Measurements from ENCODE around the gene ZNF555.

Gene ZNF555

DNA sequence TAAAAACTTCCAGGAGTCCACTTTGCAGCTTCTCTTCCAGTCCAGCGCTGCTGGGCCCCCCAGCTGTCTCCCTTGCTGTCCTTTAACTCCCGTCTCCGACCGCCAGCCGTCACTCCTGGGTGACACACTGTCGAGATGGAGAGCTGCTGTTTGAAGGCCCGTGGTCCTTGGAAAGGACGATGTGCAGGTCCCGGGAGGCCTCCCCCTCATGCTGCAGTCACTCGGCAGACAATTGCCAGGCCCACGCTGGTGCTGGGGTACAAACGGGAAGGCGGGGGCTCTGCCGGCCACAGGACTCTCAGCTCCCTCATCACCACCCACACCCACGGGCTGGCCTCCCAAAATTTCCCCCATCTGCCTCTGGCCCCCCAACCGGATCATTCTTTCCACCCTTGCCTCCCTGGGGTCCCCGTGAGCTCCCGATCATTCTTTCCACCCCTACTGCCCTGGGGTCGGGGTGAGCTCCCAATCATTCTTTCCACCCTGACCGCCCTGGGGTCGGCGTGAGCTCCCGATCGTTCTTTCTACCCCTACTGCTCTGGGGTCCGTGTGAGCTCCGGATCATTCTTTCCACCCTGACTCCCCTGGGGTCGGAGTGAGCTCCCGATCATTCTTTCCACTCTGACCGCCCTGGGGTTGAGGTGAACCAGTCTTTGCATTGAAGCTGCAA, 37.7 kb upstream of the ZNF555 start:
- no peak overlapping the region for H3K9ac ChIP-seq (ENCODE audit: low read depth, low read length)
- no peaks in the 10 kb centered on the region for H3K9me3 ChIP-seq (ENCODE audit: control insufficient read depth, insufficient read depth, low read length)
- peaks cover 3% of the 10 kb centered on the region for H3K36me3 ChIP-seq (ENCODE audit: insufficient read depth, low read length)

DNA sequence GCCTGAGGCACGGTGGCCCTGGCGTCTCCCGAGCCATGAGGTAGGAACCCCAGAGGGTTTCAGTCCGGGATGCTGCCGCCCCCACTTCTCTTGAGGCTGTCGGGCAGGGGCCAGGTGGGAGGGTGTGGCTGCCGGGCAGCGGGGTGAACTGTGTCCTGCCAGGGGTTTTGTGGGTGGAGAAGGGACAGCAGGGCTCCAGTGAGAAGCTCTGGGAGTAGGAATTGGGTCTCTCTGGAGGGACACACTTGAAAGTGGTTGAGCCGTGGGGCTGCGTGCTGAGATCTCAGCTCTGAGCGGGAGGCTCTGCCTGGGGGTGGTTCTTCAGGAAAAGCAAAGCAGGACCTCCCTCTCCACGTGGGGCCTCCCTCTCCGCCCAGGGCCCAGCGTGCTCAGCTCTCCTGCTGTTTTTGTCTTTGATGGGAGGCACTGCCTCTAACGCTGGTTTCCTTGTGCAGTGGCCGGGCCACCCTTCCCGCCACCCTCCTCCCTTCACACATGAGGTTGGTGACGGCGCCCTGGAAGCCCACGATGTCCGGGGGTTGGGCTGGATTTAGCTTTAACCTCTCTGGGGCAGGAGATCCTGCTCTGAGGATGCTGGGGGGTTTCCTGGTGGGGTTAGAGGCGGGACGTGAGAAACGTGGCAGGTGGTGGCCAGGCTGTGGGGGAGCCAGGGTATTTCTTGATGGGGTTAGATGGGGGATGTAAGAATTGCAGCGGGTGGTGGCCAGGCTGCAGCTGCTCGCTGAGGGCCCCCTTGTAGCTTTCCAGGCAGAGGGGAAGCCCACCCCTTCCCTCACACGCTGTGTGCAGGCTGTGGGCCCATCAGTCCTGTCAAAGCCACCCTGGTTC, 36.9 kb upstream of the ZNF555 start:
- Histone ChIP-seq H3K36me3 (ENCODE audit: insufficient read depth, low read length) (peaks cover 6% of the 10 kb centered on the region), H3K9ac (ENCODE audit: low read depth, low read length) (no peak overlapping the region), H3K9me3 (ENCODE audit: control insufficient read depth, insufficient read depth, low read length) (no peaks in the 10 kb centered on the region), H3K4me1 (ENCODE audit: insufficient read depth, low read length) (no peaks in the 10 kb centered on the region)

More for the DNA sequence above, 37.7 kb upstream of the ZNF555 start:
- no peaks in the 10 kb centered on the region for H3K4me1 ChIP-seq (ENCODE audit: insufficient read depth, low read length)

DNA sequence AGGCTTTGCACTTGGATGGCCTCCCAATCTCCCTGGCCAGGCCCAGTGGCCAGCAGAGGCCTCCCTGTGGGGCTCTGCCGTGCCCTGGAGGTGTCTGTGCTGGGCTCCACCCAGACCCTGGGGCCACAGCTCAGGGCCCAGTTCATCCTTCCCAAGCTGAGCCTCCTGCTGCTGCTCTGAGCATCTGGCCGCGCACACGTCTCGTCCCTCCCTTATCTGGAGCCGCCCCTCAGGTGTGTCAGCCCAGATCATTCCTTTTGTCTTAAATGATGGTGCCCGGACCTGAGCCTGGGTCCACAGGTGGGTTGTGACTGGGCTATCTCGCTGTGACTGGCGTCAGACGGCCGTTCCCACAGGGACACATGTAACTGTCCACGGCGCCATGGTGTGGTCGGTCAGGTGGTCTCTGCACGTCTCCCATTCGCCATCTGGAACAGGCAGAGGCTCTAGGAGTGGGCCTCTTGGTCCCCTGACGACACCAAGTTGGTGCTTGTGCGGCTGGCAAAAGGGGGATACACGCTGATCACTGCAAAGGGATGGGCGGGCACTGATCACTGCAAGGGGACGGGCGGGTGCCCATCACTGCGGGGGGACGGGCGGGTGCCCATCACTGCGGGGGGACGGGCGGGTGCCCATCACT, 35.9 kb upstream of the ZNF555 start:
- H3K36me3 ChIP-seq (ENCODE audit: insufficient read depth, low read length), result peaks cover 6% of the 10 kb centered on the region
- H3K9ac ChIP-seq (ENCODE audit: low read depth, low read length), result no peak overlapping the region
- H3K9me3 ChIP-seq (ENCODE audit: control insufficient read depth, insufficient read depth, low read length), result no peaks in the 10 kb centered on the region
- no peaks in the 10 kb centered on the region for H3K4me1 ChIP-seq (ENCODE audit: insufficient read depth, low read length)

DNA sequence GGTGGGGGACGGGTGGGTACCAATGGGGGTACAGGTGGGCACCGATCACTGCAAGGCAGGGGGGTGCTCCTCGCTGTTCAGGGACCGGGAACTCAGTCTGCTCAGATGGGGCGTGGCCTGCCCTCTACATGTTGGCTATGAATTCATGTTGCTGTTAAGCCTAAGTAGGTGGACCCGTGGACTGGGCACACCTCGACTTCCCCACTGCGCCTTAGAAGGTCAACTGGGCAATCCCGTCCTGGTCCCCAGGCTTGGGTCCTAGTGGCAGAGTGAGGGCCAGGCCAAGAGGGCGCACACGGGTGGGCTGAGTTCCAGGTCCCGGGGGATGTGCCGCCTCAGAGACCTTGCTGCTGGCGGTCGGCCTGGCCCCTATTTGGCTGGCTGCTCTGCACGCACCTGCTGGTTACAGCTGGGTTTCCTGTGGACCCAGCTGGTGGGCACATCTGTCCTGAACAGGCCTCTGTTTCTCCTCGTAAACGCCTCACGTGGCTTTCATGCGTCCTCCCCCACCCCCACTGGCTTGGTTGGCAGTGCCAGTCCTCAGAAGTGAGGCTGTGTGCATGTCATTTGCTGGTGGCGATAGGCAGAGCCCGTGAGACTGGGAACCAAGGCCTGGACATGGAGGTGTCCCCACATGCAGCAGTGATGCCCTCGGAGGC, 35.2 kb upstream of the ZNF555 start:
- Histone ChIP-seq H3K9me3 (ENCODE audit: control insufficient read depth, insufficient read depth, low read length) (no peaks in the 10 kb centered on the region), H3K36me3 (ENCODE audit: insufficient read depth, low read length) (peaks cover 6% of the 10 kb centered on the region), H3K4me1 (ENCODE audit: insufficient read depth, low read length) (no peaks in the 10 kb centered on the region), H3K9ac (ENCODE audit: low read depth, low read length) (no peak overlapping the region)

DNA sequence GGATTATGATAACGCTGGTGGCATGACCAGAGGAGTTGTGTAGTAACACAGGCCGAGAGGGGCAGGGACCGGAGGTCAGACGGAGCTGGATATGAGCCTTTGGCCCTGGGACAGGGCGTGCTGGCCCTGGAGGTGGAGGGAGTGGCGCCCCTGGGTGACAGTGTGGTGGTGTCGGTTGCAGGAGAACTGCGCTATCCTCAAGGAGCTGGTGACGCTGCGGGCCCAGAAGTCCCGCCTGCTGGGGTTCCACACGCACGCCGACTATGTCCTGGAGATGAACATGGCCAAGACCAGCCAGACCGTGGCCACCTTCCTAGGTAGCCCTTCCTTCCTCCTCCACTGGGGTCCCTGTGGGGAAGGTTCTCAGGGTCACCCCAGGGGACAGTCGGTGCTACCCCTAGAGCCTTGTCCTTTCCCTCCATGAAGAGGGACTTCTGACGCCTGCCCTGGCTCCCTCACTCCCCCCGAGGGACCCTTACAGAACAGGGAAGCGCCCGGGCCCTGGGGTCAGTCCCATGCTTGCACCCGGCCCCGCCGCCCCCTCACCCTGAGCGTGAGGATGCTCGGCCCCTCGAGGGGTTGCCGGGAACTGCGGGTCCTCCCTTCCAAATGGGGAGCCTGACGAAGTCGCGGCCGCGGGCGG, 34.4 kb upstream of the ZNF555 start:
- H3K9me3 ChIP-seq (ENCODE audit: control insufficient read depth, insufficient read depth, low read length), result no peaks in the 10 kb centered on the region

DNA sequence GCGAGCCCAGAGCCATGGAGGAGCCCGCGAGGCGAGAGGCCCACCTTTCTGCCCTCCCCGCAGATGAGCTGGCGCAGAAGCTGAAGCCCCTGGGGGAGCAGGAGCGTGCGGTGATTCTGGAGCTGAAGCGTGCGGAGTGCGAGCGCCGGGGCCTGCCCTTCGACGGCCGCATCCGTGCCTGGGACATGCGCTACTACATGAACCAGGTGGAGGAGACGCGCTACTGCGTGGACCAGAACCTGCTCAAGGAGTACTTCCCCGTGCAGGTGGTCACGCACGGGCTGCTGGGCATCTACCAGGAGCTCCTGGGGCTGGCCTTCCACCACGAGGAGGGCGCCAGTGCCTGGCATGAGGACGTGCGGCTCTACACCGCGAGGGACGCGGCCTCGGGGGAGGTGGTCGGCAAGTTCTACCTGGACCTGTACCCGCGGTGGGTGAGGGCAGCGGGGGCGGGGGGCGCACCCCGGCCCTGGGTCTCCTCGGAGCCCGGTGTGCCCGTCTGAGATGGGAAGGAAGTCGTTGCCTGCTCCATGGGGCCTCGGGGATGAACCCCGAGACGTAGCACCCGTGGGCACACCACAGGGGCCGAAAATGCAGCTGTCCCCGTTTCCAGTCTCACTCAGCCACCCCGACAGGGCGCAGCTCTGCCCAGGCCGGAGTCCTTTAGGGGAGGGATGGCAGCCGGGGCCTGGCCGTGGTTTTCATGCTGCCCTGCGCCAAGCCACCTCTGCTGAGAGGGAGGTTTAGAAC, 33.7 kb upstream of the ZNF555 start:
- Histone ChIP-seq H3K9ac (ENCODE audit: low read depth, low read length) (no peak overlapping the region), H3K9me3 (ENCODE audit: control insufficient read depth, insufficient read depth, low read length) (no peaks in the 10 kb centered on the region), H3K4me1 (ENCODE audit: insufficient read depth, low read length) (no peaks in the 10 kb centered on the region), H3K36me3 (ENCODE audit: insufficient read depth, low read length) (peaks cover 4% of the 10 kb centered on the region)

More for the DNA sequence above, 34.4 kb upstream of the ZNF555 start:
- no peak overlapping the region for H3K9ac ChIP-seq (ENCODE audit: low read depth, low read length)
- no peaks in the 10 kb centered on the region for H3K4me1 ChIP-seq (ENCODE audit: insufficient read depth, low read length)
- H3K36me3 ChIP-seq (ENCODE audit: insufficient read depth, low read length), result peaks cover 4% of the 10 kb centered on the region

DNA sequence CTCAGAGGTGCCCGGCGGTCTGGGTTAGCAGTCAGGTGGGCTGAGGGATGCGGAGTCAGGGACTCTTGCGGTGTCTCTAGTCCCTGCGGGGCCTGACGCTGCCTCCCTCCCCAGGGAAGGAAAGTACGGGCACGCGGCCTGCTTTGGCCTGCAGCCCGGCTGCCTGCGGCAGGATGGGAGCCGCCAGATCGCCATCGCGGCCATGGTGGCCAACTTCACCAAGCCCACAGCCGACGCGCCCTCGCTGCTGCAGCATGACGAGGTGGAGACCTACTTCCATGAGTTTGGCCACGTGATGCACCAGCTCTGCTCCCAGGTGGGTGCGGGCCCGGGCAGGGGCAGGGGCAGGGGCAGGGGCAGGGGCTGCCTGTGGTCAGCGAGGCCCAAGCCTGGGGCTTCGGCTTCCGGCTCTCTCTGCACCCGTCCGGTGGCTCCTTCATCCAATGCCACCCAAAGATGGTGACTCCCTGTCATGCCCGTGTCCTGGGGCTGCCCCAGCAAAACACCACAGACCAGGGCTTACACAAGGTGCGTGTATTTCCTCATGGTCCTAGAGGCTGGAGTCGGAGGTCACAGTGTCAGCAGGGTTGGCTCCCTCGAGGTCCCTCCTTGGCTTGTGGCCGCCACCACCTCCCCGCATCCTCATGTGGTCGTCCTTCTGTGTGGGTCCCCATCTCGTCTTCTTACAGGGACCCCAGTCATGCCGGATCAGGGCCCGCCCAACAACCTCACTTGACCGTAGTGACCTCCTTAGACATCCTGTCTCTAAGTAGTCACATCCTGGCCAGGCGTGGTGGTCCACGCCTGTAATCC, 32.9 kb upstream of the ZNF555 start:
- no peaks in the 10 kb centered on the region for H3K4me1 ChIP-seq (ENCODE audit: insufficient read depth, low read length)
- H3K9ac ChIP-seq (ENCODE audit: low read depth, low read length), result no peak overlapping the region
- H3K9me3 ChIP-seq (ENCODE audit: control insufficient read depth, insufficient read depth, low read length), result no peaks in the 10 kb centered on the region
- peaks cover 4% of the 10 kb centered on the region for H3K36me3 ChIP-seq (ENCODE audit: insufficient read depth, low read length)

DNA sequence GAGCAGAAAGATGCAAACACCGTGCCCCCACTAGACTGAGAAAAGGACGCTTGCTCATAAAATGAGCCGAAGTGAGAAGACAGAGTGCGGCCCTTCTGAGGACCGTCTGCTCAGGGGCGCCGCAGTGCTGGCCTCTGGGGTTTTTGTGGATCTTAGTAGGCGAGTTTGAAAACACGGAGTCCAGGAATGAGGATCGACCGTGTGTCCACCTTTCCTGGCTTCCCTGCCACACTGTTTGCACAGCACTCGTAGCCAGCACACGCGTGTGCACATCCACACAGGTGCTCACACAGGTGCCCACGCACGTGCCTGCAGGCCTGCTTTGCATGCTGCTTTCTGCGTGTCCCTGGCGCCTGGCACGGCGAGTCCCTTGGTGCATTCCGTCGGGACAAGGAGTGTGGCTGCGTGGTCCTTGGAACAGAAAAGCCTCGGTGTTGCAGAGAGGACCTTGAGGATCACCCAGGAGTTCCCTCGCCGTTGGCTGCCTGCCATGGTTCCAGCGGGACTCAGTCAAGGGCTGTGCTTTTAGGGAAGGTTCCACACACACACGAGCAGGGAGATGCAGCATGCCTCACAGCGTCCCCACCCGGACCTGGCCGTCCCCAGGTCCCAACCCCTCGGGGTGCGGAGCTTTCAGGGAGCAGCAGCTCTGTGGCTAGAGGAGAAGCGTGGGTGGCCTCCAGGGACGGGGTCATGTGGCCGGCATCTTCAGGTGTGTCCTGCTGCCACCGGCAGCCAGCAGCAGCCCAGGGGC, 31.7 kb upstream of the ZNF555 start:
- Histone ChIP-seq H3K36me3 (ENCODE audit: insufficient read depth, low read length) (peaks cover 4% of the 10 kb centered on the region), H3K9ac (ENCODE audit: low read depth, low read length) (no peak overlapping the region), H3K4me1 (ENCODE audit: insufficient read depth, low read length) (no peaks in the 10 kb centered on the region), H3K9me3 (ENCODE audit: control insufficient read depth, insufficient read depth, low read length) (no peaks in the 10 kb centered on the region)

DNA sequence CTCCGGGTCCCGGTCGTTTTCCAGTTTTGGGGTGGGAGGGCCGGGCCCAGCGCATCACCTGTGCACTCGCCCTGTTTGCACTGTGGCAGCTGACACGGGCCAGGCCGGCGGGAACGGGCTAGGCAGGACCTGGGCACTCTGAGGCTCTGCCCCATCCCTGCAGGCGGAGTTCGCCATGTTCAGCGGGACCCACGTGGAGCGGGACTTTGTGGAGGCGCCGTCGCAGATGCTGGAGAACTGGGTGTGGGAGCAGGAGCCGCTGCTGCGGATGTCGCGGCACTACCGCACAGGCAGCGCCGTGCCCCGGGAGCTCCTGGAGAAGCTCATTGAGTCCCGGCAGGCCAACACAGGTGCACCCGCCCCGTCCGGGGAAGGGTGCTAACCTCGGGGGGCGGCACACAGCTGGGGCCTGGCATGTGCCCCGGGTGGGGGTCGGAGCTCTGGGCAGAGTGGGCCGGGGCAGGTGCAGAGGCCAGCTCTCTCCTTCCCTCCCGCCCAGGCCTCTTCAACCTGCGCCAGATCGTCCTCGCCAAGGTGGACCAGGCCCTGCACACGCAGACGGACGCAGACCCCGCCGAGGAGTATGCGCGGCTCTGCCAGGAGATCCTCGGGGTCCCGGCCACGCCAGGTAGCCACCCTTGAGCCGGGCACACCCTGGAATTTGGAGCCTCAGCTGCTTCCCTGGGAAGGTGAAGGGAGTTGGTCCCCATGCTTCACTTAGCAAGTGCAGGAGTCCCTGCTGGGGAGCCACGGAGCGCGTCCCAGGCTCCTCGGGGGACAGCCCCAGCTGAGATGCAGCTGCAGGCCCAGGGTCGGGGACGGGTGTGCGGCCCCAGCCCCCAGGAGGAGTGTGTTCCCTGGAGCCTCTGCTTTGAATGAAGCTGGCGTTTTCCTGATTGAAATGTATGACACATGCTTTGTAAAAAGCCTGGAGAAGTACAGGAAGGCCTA, 30.9 kb upstream of the ZNF555 start:
- Histone ChIP-seq H3K36me3 (ENCODE audit: insufficient read depth, low read length) (peaks cover 4% of the 10 kb centered on the region; the same call in 1 of the 2 replicates), H3K9ac (ENCODE audit: low read depth, low read length) (no peak overlapping the region), H3K4me1 (ENCODE audit: insufficient read depth, low read length) (no peaks in the 10 kb centered on the region)

DNA sequence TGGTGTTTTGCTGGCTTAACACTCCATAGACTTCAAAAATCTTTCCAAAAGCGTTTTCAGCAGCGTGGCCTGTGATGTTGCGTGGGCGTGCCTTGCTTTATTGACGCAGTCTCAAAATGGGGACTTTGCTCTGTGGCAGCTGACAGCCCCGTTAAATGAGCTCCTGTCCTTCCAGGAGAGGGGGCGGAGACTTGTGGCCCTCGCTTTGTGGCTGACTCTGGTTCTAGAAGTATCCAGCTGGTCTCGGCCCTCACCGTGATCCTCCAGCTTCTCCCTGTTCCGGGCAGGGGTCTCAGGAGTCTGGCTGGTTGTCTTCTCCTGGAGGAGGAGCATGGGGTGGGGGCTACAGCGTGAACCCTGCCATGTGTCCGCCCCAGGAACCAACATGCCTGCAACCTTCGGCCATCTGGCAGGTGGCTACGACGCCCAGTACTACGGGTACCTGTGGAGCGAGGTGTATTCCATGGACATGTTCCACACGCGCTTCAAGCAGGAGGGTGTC, 30.0 kb upstream of the ZNF555 start:
- peaks cover 4% of the 10 kb centered on the region; the same call in 1 of the 2 replicates for H3K36me3 ChIP-seq (ENCODE audit: insufficient read depth, low read length)

More for the DNA sequence above, 30.9 kb upstream of the ZNF555 start:
- H3K9me3 ChIP-seq (ENCODE audit: control insufficient read depth, insufficient read depth, low read length), result no peaks in the 10 kb centered on the region

DNA sequence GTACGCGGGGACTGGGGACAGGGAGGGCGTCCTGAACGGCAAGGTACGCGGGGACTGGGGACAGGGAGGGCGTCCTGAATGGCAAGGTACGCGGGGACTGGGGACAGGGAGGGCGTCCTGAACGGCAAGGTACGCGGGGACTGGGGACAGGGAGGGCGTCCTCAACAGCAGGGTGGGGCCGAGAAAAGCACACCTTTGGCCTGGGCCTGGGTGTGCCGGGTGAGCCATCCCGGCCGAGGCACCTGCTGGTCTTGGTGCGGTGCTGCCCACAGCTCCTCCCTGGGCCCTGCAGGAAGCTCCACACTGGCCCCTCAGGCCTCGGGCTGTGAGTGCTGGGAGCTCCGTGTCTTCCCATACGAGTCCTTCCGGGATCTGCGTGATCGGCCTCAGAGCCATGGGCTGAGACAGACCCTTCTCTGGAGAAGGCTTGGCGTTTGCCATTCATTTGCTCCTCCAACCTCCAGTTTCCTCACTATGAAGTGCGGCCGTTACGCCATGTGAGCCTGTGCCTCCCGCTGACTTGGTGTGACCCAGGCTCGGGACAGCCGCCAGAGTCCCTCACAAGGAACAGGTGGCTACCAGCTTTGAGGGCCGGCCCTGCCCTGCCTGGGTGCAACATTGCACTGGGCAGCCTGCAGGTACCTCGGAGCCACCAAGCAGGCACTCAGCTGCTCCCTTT, 29.4 kb upstream of the ZNF555 start:
- H3K4me1 ChIP-seq (ENCODE audit: insufficient read depth, low read length), result no peaks in the 10 kb centered on the region
- 0 out of 2 replicates have a peak, but pooled peaks cover 4% of the 10 kb centered on the region for H3K36me3 ChIP-seq (ENCODE audit: insufficient read depth, low read length)
- no peak overlapping the region for H3K9ac ChIP-seq (ENCODE audit: low read depth, low read length)
- H3K9me3 ChIP-seq (ENCODE audit: control insufficient read depth, insufficient read depth, low read length), result no peaks in the 10 kb centered on the region

More for the DNA sequence above, 30.0 kb upstream of the ZNF555 start:
- Histone ChIP-seq H3K9me3 (ENCODE audit: control insufficient read depth, insufficient read depth, low read length) (no peaks in the 10 kb centered on the region), H3K4me1 (ENCODE audit: insufficient read depth, low read length) (no peaks in the 10 kb centered on the region), H3K9ac (ENCODE audit: low read depth, low read length) (no peak overlapping the region)

All from ES-I3 (cell line).